Spleen (tissue), 7 donors: ENCODE measurements around the gene PRDM16.

Experiments used
- POLR2A ChIP-seq, 3 donors: fragments of 450-650 bp; IDR thresholded peaks; one replicate each; pipeline ENCODE4 v1.5.1; 2017; ENCODE audit warnings: antibody characterized with exemption in 3 of 3, mild to moderate bottlenecking in 1 of 3
- TF ChIP-seq, protein P1 (sequence below), 11 experiments: fragments of 200-600 bp in 7 of 11; fragments of 450-650 bp in 4 of 11; sonication (generic) in 4 of 11; IDR thresholded peaks in 8 of 11; conservative IDR thresholded peaks in 3 of 11; 1 replicate in 7 of 11; 2 replicates in 4 of 11; pipeline versions ENCODE4 v1.4.0 to v1.8.0; 2016 to 2021; ENCODE audit warnings: antibody characterized with exemption in 11 of 11, inconsistent platforms in 4 of 11, mild to moderate bottlenecking in 1 of 11
- donor health status: DM: no; HTN: no; CAD: no; lungs with moderate emphysema.
- donor health status: DM: no; HTN: no; CAD: no.
- donor health status: DM: no; HTN: no; CAD: no.

- TF ChIP-seq, protein P1, sequence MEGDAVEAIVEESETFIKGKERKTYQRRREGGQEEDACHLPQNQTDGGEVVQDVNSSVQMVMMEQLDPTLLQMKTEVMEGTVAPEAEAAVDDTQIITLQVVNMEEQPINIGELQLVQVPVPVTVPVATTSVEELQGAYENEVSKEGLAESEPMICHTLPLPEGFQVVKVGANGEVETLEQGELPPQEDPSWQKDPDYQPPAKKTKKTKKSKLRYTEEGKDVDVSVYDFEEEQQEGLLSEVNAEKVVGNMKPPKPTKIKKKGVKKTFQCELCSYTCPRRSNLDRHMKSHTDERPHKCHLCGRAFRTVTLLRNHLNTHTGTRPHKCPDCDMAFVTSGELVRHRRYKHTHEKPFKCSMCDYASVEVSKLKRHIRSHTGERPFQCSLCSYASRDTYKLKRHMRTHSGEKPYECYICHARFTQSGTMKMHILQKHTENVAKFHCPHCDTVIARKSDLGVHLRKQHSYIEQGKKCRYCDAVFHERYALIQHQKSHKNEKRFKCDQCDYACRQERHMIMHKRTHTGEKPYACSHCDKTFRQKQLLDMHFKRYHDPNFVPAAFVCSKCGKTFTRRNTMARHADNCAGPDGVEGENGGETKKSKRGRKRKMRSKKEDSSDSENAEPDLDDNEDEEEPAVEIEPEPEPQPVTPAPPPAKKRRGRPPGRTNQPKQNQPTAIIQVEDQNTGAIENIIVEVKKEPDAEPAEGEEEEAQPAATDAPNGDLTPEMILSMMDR (IDR thresholded peaks at IDR 0.05 in 8 of 11, conservative IDR thresholded peaks at IDR 0.05 in 3 of 11): no peak
- no peak for TF ChIP-seq POLR2A (IDR thresholded peaks at IDR 0.05)
Measured at GRCh38 chr1:3364551-3364950, 295.5 kb downstream of the PRDM16 start.
